ENCODE results near the gene FMNL3. TPM values are rescaled to one million over a fixed set of nuclear protein-coding genes. Genes with fewer than 3 reads are reported as not detected.

The FMNL3 gene
- total RNA-seq, 1 experiment from 2014 or later, result 3.5 TPM

DNA sequence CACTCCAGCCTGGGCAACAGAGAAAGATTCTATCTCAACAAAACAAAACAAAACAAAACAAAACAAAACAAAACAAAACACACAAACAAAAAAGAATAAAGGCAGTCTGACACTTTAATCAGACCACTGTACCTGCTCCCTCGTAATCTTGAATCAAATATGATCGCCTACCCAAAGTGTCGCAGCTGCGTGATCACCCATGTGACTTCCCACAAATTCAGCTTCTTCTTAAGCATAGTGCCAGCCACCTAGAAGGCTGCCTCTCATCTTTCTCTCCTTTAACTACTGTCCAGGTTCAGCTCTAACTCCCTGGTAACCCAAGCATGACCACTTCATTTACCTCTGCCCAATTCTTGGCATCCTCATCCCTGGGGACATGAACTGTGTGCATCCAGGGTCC, 37.4 kb downstream of the FMNL3 start:
- ChIA-PET RAD21 (ENCODE audit: low non-redundant PET in 1 of 2, low total read pairs in 2 of 2, uncharacterized antibody in 2 of 2, unreplicated experiment in 2 of 2) (no interaction called here), POLR2A (no interaction called here), CTCF (no interaction called here)
- no peaks in the 10 kb centered on the region for H3K79me2 ChIP-seq (ENCODE audit: insufficient read depth, low read length)
- no peak overlapping the region for H3K9ac ChIP-seq (ENCODE audit: low read length)
- TF ChIP-seq CBX3 (IDR thresholded peaks at IDR 0.05; ENCODE audit: low read depth) (no peak), TCF7L2 (IDR thresholded peaks at IDR 0.05; ENCODE audit: borderline replicate concordance, extremely low read depth, insufficient read depth, insufficient read length) (no peak), RAD21 (IDR thresholded peaks at IDR 0.05; ENCODE audit: low read depth) (no peak), SIN3A (IDR thresholded peaks at IDR 0.05; ENCODE audit: low read depth) (no peak), SRF (IDR thresholded peaks at IDR 0.05; ENCODE audit: low read depth) (no peak), YY1 (IDR thresholded peaks at IDR 0.05; ENCODE audit: extremely low read depth, insufficient replicate concordance, low read depth, low read length) (no peak), CEBPB (IDR thresholded peaks at IDR 0.05; ENCODE audit: low read depth) (no peak), EGR1 (IDR thresholded peaks at IDR 0.05; ENCODE audit: low read depth) (no peak), MAX (IDR thresholded peaks at IDR 0.05) (no peak), EZH2 (IDR thresholded peaks at IDR 0.05) (no peak), JUND (IDR thresholded peaks at IDR 0.05) (no peak), FOSL1 (IDR thresholded peaks at IDR 0.05; ENCODE audit: low read depth) (no peak)
- TF ChIP-seq, protein P1, sequence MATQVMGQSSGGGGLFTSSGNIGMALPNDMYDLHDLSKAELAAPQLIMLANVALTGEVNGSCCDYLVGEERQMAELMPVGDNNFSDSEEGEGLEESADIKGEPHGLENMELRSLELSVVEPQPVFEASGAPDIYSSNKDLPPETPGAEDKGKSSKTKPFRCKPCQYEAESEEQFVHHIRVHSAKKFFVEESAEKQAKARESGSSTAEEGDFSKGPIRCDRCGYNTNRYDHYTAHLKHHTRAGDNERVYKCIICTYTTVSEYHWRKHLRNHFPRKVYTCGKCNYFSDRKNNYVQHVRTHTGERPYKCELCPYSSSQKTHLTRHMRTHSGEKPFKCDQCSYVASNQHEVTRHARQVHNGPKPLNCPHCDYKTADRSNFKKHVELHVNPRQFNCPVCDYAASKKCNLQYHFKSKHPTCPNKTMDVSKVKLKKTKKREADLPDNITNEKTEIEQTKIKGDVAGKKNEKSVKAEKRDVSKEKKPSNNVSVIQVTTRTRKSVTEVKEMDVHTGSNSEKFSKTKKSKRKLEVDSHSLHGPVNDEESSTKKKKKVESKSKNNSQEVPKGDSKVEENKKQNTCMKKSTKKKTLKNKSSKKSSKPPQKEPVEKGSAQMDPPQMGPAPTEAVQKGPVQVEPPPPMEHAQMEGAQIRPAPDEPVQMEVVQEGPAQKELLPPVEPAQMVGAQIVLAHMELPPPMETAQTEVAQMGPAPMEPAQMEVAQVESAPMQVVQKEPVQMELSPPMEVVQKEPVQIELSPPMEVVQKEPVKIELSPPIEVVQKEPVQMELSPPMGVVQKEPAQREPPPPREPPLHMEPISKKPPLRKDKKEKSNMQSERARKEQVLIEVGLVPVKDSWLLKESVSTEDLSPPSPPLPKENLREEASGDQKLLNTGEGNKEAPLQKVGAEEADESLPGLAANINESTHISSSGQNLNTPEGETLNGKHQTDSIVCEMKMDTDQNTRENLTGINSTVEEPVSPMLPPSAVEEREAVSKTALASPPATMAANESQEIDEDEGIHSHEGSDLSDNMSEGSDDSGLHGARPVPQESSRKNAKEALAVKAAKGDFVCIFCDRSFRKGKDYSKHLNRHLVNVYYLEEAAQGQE (IDR thresholded peaks at IDR 0.05; ENCODE audit: low read depth), result no peak
- TF ChIP-seq, protein P2, sequence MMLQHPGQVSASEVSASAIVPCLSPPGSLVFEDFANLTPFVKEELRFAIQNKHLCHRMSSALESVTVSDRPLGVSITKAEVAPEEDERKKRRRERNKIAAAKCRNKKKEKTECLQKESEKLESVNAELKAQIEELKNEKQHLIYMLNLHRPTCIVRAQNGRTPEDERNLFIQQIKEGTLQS (IDR thresholded peaks at IDR 0.05), result no peak
- no peak overlapping the region for H2AFZ ChIP-seq (ENCODE audit: low read depth, low read length, poor library complexity, severe bottlenecking)
- H3K27me3 ChIP-seq (ENCODE audit: insufficient read depth, low read length), result no peaks in the 10 kb centered on the region
- no peak overlapping the region for H3K4me2 ChIP-seq (ENCODE audit: low read length)
- no peak for DNase-seq (ENCODE audit: low read depth, low spot score)
- no TSS peak for BruUV-seq (replicated peaks)
- no peaks in the 10 kb centered on the region for H3K9me2 ChIP-seq (ENCODE audit: insufficient read depth)
- H3K9me3 ChIP-seq (ENCODE audit: control insufficient read depth in 1 of 2, insufficient read depth in 1 of 2, low read depth in 1 of 2, low read length in 2 of 2), result no peaks in the 10 kb centered on the region
- intact Hi-C loops (cut with micrococcal nuclease), result no loop called here
- no peaks in the 10 kb centered on the region for H4K20me1 ChIP-seq (ENCODE audit: insufficient read depth)
- H3K36me3 ChIP-seq (ENCODE audit: control insufficient read depth in 1 of 2, insufficient read depth in 2 of 2, low read length in 2 of 2), result no peaks in the 10 kb centered on the region
- no peak overlapping the region for H3K4me3 ChIP-seq (replicated peaks in 1 of 2; ENCODE audit: low read depth in 1 of 2, low read length in 2 of 2)
- no peaks in the 10 kb centered on the region for H3K4me1 ChIP-seq (ENCODE audit: control insufficient read depth in 1 of 2, insufficient read depth in 2 of 2, low read length in 2 of 2)
- H3K27ac ChIP-seq (ENCODE audit: low read depth, low read length), result no peak overlapping the region
- no peak for ATAC-seq
